ENCODE results near the gene FBXL13.

DNA sequence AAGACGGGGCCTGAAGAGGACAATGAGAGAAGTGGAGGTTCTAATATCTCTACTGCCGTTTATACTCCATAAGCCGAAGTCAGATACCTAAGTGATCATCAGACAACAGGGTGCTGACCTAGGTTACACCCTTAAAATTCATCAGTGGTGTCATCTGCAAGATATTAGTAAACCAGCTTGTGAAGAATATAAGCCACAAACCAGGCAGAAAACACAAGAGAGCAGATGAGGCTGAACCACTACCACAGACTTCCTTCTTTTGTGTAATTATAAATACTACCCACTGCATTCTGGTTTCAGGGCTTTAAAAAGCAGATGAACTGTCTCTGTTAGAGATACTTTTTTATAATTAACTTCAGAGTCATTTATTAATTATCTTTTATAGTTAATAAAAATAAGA lies 230.7 kb downstream of the FBXL13 start:
- TF ChIP-seq RBBP5 (conservative IDR thresholded peaks at IDR 0.05): no peak
- TF ChIP-seq CTCF (IDR thresholded peaks at IDR 0.05 in 2 of 3, conservative IDR thresholded peaks at IDR 0.05 in 1 of 3; ENCODE audit: control insufficient read depth in 2 of 3, extremely low read depth in 1 of 3, insufficient read depth in 1 of 3, low read depth in 3 of 3, low read length in 3 of 3): no peak
- TF ChIP-seq FOXK2 (IDR thresholded peaks at IDR 0.05): no peak
- peak; percentile 38 to 48; a peak in 2 of 4 replicates for TF ChIP-seq EP300 (IDR thresholded peaks at IDR 0.05; ENCODE audit: borderline replicate concordance in 1 of 2, control insufficient read depth in 1 of 2, low read depth in 2 of 2, low read length in 2 of 2)
- no peak for TF ChIP-seq SMC3 (IDR thresholded peaks at IDR 0.05; ENCODE audit: borderline replicate concordance, low read length)
- TF ChIP-seq PRDM15 (CRISPR knock-in tag; IDR thresholded peaks at IDR 0.05): no peak
- no peak for TF ChIP-seq ELK1 (IDR thresholded peaks at IDR 0.05; ENCODE audit: low read depth, low read length)
- no peak for TF ChIP-seq POLR2AphosphoS5 (IDR thresholded peaks at IDR 0.05; ENCODE audit: low read length)

All from GM12878 (cell line).